Measurements from ENCODE around the gene AIFM3. TPM values are rescaled to one million over a fixed set of nuclear protein-coding genes. Genes with fewer than 3 reads are reported as not detected.
A peak's percentile ranks its signal among the peaks of the same experiment; 100 is the strongest.

AIFM3 gene
- total and polyA plus RNA-seq, 2 of the 13 experiments (the other 11 are each of a cell fraction or from before 2014, with no cell fraction given), result 9.0 to 15.3 TPM

DNA sequence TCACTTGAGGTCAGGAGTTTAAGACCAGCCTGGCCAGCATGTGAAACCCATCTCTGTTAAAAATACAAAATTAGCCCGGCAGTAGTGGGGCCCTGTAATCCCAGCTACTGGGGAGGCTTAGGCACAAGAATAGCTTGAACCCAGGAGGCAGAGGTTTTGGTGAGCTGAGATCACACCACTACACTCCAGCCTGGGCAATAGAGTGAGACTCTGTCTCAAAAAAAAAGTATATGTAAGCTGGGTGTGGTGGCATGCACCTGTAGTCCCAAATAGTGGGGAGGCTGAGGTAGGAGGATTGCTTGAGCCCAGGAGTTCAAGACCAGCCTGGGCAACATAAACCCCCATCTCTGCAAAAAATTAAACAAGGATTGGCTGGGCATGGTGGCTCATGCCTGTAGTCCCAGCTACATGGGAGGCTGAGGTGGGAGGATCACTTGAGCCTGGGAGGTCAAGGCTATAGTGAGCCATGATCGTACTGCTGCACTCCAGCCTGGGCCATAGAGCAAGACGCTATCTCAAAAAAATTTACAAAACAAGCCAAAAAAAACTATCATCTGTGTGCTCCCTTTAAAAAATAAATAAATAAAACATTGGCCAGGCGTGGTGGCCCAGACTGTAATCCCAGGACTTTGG is 39.0 kb upstream of the AIFM3 start:
- no peak overlapping the region for H2AFZ ChIP-seq (ENCODE audit: low read length)
- no peak for DNase-seq (ENCODE audit: low spot score)
- BruUV-seq (replicated peaks), result no TSS peak
- no peak for ATAC-seq
- POLR2A ChIA-PET, result interaction anchor here (1.0 to 1.6 kb wide), 2 partner anchors 9 to 54 kb away, joined by 3 to 4 read pairs; partner anchors contain the start of gene LZTR1
- peaks cover 89% of the 10 kb centered on the region for H4K20me1 ChIP-seq (ENCODE audit: insufficient read depth, low read length)
- H3K4me2 ChIP-seq (ENCODE audit: low read depth, low read length), result no peak overlapping the region
- peaks cover 13 to 32% of the 10 kb centered on the region in 2 experiments; a peak in 4 of 5 replicates for H3K36me3 ChIP-seq (replicated peaks in 1 of 2; ENCODE audit: control insufficient read depth in 1 of 2, insufficient read depth in 2 of 2, low read length in 2 of 2)
- no peaks in the 10 kb centered on the region for H3K9me3 ChIP-seq (ENCODE audit: low read length)
- peaks cover 75% of the 10 kb centered on the region for H3K4me1 ChIP-seq (ENCODE audit: insufficient read depth, low read length)
- WGBS (ENCODE audit: low lambda C conversion rate), result 89% methylated on average over 4 of the region's 4 CpGs
- no peak for TF ChIP-seq PATZ1 (CRISPR knock-in tag; IDR thresholded peaks at IDR 0.05)
- no peak for TF ChIP-seq USF2 (IDR thresholded peaks at IDR 0.05; ENCODE audit: low read depth, low read length)
- no peak for TF ChIP-seq USF2 (CRISPR knock-in tag; IDR thresholded peaks at IDR 0.05; ENCODE audit: borderline replicate concordance)
- TF ChIP-seq, protein P1, sequence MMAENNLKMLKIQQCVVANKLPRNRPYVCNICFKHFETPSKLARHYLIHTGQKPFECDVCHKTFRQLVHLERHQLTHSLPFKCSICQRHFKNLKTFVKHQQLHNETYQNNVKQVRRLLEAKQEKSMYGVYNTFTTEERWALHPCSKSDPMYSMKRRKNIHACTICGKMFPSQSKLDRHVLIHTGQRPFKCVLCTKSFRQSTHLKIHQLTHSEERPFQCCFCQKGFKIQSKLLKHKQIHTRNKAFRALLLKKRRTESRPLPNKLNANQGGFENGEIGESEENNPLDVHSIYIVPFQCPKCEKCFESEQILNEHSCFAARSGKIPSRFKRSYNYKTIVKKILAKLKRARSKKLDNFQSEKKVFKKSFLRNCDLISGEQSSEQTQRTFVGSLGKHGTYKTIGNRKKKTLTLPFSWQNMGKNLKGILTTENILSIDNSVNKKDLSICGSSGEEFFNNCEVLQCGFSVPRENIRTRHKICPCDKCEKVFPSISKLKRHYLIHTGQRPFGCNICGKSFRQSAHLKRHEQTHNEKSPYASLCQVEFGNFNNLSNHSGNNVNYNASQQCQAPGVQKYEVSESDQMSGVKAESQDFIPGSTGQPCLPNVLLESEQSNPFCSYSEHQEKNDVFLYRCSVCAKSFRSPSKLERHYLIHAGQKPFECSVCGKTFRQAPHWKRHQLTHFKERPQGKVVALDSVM (CRISPR knock-in tag; IDR thresholded peaks at IDR 0.05), result peak; percentile 83
- no peak for TF ChIP-seq ETV6 (CRISPR knock-in tag; conservative IDR thresholded peaks at IDR 0.05)
- TF ChIP-seq, protein P2, sequence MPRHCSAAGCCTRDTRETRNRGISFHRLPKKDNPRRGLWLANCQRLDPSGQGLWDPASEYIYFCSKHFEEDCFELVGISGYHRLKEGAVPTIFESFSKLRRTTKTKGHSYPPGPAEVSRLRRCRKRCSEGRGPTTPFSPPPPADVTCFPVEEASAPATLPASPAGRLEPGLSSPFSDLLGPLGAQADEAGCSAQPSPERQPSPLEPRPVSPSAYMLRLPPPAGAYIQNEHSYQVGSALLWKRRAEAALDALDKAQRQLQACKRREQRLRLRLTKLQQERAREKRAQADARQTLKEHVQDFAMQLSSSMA (CRISPR knock-in tag; IDR thresholded peaks at IDR 0.05), result no peak
- TF ChIP-seq ZNF550 (CRISPR knock-in tag; IDR thresholded peaks at IDR 0.05; ENCODE audit: borderline replicate concordance), result no peak
- TF ChIP-seq IRX3 (CRISPR knock-in tag; IDR thresholded peaks at IDR 0.05; ENCODE audit: borderline replicate concordance, low read depth), result no peak
- H3K27ac ChIP-seq (ENCODE audit: extremely low read length, insufficient read depth, low read length), result no peak overlapping the region
- H3K9ac ChIP-seq (ENCODE audit: insufficient read depth, low read depth, low read length), result no peak overlapping the region
- H3K4me3 ChIP-seq (replicated peaks in 1 of 3; ENCODE audit: insufficient read depth in 1 of 3, low read depth in 2 of 3, low read length in 3 of 3), result no peak overlapping the region
- in situ Hi-C loops (cut with HindIII; ENCODE audit: extremely low pct_ligation_motif_present, low pct_unique_long_range_greater_than_20kb), result no loop called here
- no peaks in the 10 kb centered on the region for H3K27me3 ChIP-seq (ENCODE audit: control insufficient read depth in 1 of 2, insufficient read depth in 2 of 2, low read length in 2 of 2)
- intact Hi-C loops (cut with micrococcal nuclease; ENCODE audit: unreplicated experiment), result no loop called here
- FAIRE-seq, result no peak
- peaks cover 92% of the 10 kb centered on the region for H3K79me2 ChIP-seq (ENCODE audit: insufficient read depth, low read length)
- CTCF ChIA-PET (ENCODE audit: low intra/inter-chr PET ratio, low total read pairs), result no interaction called here
